Cortex of kidney (tissue), 1 donor: Measurements from ENCODE around the gene DLK2.
"Not testable (repeated sequence)": the region's sequence is repeated elsewhere in the genome, so short reads cannot be mapped to it uniquely, and the experiment has no call there.

Experiments
- DNase-seq: peaks from one replicate; lab custom pipeline; 2025; lab: John Stamatoyannopoulos, UW

DLK2 gene, protein sequence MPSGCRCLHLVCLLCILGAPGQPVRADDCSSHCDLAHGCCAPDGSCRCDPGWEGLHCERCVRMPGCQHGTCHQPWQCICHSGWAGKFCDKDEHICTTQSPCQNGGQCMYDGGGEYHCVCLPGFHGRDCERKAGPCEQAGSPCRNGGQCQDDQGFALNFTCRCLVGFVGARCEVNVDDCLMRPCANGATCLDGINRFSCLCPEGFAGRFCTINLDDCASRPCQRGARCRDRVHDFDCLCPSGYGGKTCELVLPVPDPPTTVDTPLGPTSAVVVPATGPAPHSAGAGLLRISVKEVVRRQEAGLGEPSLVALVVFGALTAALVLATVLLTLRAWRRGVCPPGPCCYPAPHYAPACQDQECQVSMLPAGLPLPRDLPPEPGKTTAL

DNA sequence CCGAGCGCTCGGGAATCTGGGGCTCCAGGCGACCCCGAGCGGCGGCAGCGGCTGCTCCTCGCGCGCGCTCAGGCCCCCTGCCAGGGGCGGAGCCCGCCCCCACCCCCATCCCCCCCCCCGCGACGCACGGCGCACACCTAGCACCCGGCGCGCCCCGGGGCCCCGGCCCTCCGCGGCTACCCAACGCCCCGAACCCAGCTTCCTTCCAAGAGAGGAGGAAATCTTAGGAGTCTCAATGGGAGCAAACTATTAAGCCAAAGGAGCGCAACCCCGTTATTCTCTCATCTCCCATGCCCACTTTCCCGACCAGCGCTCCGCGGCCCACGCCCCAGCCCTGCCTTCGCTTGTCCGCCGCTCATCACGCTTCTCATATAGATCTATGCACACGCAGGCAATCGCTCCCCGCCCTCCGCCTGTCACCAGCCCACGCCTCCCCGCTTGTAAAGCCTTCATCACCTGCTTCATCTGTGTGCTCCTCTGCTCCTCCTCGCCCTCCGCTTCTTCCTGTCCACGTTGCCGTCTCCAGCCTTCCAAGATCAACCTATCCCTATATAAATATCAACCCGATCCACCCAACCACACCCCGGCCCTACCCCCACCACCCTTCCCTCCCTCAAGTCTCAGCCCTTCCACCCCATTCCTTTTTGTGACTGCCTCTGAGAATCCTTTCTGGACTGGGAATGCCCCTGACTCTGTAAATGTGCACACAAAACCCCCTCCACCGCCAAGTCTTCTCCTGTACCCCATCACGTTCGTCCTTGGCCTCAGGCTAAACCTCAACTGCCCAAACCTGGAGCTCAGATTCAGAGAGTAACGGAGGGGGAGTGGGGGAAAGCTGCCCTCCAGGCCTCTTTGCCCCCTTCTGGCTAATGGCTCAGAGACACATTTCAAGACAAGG, at the start of gene DLK2:
DLK2 (minus strand) TSS at position 18 of the 898 bp plus-strand sequence. CDS start 723 bp downstream, outside the sequence.
- no peak for DNase-seq

DNA sequence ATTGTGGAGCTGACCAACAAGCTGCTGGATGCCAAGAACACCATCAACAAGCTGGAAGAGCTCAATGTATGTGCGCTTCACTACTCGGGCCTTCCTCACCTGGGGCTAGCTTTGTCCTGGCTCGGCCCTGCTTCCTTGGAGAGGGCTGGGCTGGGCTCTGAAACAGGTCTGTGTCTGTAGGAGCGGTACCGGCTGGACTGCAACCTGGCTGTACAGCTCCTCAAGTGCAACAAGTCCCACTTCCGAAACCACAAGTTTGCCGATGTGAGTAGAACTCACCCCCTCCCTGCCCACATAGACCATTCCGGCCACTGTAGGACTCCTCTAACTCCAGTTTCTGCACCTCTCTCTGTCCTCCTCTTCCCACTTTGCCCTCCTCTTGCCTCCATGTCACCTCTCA, 48.1 kb upstream of the DLK2 start:
- no peak for DNase-seq

DNA sequence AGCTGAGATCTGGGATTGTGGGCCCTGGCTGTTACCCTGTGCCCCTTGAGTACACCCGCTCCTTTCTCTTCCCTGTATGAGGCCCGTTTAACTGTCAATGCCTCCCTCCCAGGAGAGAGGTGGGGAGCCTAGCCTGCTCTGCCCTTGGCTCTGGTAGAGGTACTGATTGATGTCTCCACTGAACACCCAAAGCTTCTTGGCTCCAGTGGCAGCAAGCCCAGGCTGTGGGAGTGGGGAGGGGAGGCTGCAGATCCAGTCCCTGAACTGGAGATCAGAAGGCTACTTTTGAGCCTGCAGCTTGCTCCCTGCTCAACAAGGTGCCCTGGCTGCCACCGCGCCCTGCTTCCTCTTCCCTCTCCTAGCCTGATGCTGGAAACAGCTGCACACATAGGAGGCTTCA, 47.3 kb upstream of the DLK2 start:
- no peak for DNase-seq

DNA sequence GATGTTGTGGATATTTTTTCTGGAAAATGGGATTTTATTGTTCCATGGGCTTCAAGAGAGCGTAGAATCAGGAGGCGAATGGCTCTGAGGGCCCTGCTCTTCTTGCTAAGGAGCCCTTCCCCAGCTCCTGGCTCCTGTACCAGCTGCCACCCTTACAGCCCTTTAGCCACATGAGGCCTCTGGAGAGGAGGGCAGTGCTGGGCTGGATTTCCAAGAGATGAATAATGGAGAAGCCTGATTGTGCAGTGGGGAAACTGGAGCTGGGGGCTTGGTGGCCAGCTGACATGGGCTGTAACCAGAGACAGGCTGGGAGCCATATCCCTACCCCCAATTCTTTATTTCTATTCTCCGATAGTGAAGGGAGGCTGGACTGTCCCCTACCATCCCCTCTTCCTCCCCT, 45.6 kb upstream of the DLK2 start:
- no peak for DNase-seq

DNA sequence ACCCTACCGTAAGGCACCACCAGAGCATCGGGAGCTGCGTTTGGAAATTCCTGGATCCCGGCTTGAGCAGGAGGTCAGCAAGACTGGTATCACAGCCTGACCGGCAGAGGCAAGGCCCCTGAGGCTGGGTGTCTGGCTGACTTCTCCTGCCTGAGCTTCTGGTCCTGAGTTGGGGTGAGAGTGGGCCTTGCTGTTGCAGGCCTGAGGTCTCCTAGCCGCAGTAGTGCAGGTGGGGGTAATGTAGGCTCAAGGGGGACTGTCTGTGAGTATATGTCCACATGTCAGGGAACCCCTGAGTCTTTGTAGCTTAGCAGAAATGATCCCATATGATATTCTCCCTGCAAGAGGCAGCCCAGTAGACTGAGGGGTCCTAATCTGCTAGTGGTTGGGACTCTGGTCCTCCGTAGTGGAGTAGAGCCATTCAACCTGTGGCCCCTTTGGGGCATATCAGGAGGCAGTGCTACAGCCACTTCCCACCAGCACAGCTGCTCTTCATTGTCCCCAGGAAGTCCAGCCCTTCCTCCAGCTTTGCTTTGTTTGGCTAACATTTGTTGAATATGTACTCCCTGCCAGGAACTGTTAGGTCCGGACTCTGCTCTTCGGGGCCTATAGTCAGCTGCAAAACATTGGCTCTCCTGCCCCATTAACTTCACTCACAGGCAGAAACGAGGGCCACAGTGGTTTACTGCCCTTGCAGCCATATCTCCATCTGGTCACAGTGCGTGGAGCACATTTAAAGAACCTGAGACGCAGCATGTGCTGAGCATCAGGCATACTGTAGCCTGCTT, 43.9 kb upstream of the DLK2 start:
- DNase-seq, result no peak

DNA sequence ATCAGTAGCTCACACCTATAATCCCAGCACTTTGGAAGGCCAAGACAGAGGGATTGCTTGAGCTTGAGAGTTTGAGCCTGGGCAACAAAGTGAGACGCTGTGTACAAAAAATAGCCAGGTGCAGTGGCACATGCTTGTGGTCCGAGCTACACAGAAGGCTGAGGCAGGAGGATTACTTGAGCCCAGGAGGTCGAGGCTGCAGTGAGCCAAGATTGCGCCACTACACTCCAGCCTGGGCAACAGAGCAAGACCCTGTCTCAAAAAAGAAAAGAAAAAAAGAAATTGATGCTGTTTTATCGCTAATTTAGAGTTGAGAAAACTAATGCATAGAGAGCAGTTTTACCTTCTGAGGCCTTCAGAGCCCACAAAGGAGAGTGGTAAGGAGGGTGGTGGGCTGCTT, 42.9 kb upstream of the DLK2 start:
- not testable (repeated sequence) for DNase-seq

DNA sequence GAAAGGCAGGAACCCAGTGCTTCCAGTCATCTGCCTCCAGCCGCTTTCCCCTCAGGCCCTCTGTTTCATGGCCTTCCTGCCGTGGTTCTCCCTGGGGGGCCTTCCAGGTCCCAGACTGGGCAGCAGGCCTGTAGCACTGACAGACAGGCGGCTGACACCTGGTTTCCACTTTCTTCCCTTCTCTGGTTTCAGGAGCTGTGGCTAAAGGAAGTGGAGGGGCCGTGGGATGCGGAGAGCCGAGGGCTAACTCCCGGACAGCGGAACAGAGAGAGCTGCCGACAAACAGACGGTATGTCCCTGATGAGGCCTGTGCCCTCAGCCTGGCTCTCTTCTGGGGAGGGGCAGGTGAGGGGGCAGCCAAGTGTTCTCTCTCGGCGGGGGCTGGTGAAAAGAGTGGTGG, 42.3 kb upstream of the DLK2 start:
- DNase-seq, result no peak

DNA sequence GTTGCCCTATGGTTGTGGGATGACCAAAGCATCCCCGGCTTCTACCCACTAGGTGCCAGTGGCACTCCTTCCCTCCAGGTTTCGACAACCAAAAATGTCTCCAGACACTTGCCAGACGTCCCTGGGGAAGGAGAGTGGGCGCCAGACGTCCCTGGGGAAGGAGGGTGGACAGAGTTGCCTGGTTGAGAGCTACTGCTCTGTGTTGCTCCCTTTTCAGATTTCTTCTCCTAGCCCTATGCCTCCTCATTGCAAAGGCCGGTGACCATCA, 41.7 kb upstream of the DLK2 start:
- no peak for DNase-seq

DNA sequence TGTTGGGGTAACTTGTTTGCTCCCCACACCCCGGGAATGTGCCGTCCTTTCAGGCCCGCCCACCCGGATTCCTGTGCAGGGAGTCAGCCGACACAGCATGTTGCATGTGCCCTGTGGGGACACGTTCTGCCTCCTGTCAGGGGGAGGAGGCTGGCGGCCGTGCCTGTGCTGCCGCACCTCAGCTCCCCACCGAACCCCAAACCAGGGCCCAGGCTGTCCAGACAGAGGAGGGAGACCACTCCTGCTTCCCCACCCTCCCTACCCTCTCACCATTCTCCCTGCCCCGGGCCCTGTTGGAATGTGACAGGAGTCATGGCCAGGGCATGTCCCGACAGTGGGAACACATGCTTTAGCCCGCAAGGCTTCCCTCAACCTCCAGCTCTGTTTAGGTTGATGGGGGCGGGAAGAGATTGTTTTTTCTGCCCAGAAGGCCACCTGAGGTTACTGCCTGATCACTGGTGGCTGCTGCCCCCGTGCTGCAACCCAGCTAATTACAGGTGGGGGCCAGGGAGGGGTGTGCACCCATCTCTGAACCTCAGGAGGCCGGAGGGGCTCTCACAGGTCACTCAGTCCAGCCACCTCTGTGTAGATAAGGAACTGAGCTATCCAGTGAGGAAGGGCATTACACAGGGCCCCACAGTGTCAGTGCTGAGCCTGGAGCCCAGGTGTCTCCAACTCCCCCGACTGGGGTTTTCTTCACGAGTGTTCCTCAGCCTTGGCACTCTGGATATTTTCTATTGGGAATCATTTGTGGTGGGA, 41.2 kb upstream of the DLK2 start:
- DNase-seq, result no peak

DNA sequence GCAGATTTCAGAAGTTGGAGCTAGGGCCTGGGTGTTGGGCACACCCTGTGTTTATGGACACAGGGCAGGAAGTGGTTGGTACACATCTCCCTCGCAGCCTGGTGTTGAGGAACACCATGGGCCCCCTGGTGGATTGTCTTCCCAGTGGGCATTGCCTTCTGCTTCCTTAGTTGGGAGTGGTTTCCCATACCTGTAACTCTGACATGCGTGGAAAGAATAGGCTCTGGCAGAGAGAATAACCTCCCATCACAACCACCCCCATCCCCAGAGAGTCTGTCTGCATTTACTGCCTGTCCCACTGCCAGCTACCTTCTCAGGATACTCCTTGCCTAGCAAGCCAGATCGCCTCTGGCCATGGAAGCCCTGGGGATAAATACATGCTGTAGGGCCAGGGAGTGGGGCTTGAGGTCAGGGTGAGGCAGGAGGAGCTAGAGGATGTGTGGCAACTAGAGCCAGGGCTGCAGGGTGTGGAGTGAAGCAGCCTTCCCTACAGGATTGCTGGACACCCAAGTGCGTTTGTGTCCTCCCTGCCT, 40.1 kb upstream of the DLK2 start:
- DNase-seq, result no peak

DNA sequence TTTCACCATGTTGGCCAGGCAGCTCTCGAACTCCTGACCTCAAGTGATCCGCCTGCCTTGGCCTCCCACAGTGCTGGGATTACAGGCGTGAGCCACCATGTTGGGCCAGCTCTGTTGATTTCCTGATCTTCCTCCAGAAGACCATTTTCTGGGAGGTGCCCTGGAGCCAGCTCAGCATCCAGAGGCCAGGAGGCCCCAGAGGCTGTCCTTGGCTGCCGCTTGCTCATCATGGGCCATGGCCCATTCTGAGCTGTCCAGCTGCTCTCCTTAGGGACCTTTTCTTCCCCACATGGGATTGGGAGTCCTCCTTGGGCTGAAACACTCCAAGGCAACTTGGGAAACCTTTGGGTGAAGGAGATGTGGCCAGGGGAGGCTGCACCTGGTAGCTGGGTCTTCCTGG, 39.4 kb upstream of the DLK2 start:
- no peak for DNase-seq

DNA sequence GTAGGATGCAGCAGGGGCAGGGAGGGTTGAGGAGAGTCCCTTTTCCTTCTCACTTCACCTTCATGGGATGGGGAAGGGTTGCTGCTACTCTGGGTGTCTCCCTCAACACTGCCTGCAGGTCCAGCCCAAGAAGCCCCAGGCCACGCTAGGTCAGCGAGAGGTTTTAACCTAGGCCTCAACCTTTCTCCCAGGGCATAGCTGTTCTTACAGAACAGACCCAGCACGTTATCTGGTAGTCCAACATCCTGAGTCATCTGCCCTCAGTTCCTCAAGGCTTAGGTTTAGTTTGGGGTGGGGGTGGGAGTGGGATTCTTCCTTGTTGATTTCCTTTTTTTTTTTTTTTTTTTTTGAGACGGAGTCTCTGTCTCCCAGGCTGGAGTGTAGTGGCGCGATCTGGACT, 39.0 kb upstream of the DLK2 start:
- DNase-seq, result no peak

DNA sequence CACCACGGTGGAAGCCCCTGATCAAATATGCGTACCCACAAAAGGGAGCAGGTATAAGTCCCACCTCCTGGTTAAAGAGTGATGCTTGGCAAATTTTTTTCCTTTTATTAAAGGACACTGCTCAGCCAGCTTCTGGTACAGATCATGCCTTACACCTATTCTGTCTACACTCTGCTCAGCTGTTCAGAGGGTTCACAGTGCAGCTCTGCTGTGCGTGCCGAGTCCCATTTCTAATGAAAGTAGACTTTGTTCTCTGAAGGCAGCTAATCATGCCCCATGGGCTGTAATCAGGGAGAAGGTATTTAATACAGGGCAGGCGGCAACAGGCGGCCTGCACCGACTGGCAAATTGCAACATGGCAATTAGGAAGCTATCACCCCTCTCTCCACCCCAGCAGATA, 38.5 kb upstream of the DLK2 start:
- DNase-seq, result no peak

DNA sequence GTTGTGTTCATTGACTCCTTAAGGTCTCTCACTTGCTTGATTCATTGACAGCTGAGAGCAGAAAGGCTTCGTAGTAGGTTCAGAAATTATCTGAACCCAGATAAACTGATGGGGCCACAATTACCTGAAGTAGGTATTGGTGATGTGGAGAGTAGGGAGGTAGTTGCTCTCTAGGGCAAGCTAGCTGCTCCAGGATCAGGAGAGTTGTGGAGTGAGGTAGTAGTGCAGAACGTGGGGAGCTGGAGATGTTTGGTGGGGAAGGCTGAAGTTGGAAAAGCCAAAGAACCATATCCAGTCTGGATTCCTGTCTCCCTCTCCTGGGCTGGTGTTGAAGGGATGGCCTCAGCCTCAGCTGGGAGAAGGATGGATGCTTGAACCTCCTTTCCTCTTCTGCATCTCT, 37.9 kb upstream of the DLK2 start:
- DNase-seq, result no peak

DNA sequence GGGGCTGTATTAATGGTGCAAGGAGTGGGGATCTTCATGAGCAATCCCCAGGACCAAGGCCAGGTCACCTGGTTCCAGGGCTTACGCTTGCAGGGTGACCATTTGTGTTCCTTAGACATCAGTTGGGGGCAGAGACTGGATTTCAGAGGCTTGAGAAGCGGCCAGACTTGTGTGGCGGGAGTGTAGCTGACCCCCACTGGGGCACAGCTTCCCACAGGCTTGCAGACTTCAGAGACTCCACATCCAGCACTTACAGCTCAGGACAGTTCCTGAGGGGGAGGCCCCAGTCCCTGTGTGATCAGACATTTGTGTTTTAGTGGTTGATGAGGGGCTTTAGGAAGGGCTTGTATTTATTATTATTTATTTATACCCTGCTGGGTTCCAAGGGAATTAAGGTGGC, 37.3 kb upstream of the DLK2 start:
- DNase-seq, result no peak

DNA sequence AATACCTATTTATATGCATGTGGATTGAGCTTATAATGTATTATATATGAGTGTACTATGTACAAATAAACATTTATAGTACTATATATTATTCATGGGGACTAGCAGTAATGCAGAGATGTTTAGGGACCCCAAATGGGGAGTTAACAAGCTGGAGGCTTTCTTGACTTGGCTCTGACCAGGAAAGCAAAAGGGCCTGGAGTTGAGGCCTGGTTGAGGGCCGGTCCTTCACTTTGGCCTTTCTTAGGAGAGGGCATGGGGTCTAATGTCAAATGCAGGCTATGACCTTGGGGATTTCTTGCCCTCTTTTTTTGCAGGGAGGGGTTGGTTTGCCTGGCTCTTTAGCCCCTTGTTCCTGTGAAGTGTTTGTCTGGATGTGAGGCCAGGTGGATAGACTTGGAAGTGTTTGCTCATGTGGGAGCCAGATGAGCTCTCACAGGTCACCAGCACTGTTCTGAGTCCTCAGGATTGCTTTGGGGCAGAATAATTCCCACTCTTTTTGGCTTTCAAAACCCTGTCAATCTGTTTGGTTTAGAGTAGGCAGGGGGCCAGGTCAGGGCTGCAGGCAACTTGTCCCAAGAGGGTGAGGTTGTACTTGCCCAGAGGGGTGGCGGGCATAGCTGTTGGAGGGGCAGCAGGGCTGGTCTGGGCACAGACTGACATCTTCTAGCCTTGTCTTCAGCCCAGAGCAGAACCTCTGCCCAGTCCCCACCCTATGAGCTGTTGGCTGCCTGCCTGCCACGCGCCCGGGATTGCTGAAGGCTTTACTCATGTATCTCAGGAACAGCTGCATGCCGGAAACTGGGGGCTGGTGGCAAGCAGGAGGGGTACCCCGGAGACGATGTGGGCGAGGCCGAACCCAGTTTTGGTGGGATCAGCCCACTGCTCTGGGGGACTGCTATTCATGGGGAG, 36.7 kb upstream of the DLK2 start:
- no peak for DNase-seq

DNA sequence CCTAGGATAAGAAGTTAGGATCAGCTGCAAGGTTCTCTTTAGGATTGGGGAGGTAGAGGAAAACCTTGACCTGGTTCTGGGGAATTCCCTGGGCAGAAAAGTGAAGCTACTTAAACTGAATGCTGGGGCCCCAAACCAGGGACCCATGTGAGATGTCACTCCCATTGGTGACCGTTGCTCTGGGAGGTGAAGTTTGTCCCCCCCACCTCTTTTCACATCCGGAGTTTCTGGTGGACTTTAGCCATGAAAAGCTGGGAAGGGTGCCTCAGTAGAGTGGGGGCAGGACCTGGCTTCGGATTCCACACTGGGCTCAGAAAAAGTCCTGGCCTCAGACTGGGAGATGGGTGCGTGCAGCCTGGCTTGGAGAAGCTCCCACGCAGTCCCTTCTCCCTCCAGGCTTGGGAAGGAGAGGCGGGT, 35.2 kb upstream of the DLK2 start:
- DNase-seq, result no peak

DNA sequence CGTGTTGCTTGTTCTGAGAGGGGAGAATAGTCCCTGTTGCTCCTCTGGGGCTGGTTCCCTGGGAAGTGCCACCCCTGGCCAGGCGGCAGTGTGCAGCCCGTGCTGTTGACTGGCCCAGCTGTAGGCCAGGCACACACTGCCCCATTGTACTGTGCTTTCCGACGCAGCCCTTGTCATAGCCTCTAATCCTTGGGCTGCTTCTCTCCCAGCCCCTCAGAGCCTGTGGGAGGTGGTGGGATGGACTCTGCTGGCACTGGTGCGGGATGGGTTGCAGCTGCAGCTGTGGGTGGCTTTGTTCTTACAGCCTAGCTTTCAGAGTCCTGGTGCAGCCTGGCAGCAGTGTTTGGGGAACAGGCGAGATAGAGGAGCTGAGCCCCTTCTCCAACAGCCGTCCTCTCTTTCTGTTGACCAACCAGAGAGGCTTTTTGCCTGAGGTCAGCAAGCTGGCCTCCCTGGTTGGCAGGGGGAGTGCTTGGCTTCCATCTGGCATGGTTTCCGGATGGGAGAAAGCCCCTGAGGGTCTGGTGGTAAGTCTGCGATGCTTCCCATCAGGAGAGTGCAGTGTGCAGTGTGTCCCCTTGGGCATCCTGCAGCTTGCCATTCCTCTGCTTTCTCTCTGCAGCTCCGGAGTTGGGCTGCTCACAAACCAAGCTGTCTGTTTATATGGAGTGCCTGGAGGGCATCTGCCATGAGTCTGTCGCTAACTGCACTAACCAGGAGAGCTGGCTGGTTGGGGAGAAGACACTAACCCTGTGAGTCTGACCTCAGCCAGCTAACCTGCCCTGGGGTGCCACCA, 34.1 kb upstream of the DLK2 start:
- no peak for DNase-seq

DNA sequence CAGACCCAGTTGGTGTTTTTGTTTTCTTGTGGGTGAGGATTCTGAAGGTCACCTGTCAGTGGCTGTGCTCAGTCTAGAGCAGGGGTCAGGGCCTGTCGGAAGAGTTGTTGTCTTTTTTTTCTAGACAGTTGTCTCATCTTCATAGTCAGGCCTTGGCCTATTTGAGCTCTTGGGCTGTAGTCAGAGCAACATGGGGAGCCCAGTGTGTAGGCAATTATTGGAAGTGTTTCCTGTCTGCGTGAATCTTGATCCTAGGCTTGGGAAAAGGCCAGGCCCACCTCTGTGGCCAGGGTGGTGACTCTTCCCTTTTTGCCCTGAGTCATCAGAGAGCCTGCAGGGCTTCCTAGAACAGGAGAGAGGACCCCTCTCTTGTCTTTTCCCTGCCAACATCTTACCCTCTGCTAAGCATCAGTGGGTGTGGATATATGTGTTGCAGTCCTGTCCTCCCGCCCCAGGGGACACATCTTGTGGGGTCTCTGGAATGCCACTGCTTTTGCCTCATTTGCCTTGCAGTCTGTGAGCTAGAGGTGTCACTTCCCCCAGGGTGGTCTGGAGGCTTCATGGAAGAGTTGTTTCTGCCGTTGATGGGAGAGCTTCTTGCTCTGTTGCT, 33.4 kb upstream of the DLK2 start:
- no peak for DNase-seq
